Thoracic aorta (tissue), 2 donors: Measurements from ENCODE around the gene RIIAD1. TPM values are rescaled to one million over a fixed set of nuclear protein-coding genes. Genes with fewer than 3 reads are reported as not detected.
"Not testable (repeated sequence)": the region's sequence is repeated elsewhere in the genome, so short reads cannot be mapped to it uniquely, and the experiment has no call there.

Experiments
- ATAC-seq: fragments of 150-250 bp; one replicate; pipeline ENCODE4 v1.8.0; 2017; ENCODE audit warnings: low read depth; ENCODE audit not compliant: insufficient number of reproducible peaks, low FRiP score
- DNase-seq: peaks from one replicate; pipeline ENCODE4 v3.0.0-alpha.2; 2020; ENCODE audit warnings: low spot score
- H3K27ac ChIP-seq, 2 donors: fragments of 200-600 bp; sonication (generic); 1 replicate in 1 of 2; 2 replicates in 1 of 2; pipeline ENCODE4 v1.5.1; 2016; ENCODE audit warnings: mild to moderate bottlenecking in 2 of 2, moderate library complexity in 2 of 2
- H3K27me3 ChIP-seq: fragments of 200-600 bp; sonication (generic); replicated peaks from 2 replicates; pipeline ENCODE4 v1.6.0; 2016; ENCODE audit warnings: mild to moderate bottlenecking; ENCODE audit not compliant: insufficient read depth
- H3K36me3 ChIP-seq: fragments of 200-600 bp; sonication (generic); one replicate; pipeline ENCODE4 v1.5.1; 2016
- H3K4me1 ChIP-seq, 2 donors: fragments of 200-600 bp; sonication (generic); 1 replicate in 1 of 2; 2 replicates in 1 of 2; pipeline versions ENCODE4 v1.5.1 to v1.6.0; 2016; ENCODE audit warnings: low read depth in 2 of 2, mild to moderate bottlenecking in 1 of 2; ENCODE audit not compliant: control insufficient read depth in 1 of 2
- H3K4me3 ChIP-seq: fragments of 200-600 bp; sonication (generic); 2 replicates; pipeline ENCODE4 v1.5.1; 2016; ENCODE audit warnings: mild to moderate bottlenecking
- H3K9me3 ChIP-seq: fragments of 200-600 bp; sonication (generic); 2 replicates; pipeline ENCODE4 v1.5.1; 2016
- total RNA-seq, 2 donors: library from RNA; depleted of rRNA; stranded (reverse); fragments of >200 nt; gene quantifications; one replicate each; pipeline versions ENCODE4 v1.1.0 to v1.2.3, GENCODE V29; 2016
- TF ChIP-seq, protein P1 (sequence below): fragments of 200-600 bp; sonication (generic); IDR thresholded peaks from one replicate; pipeline ENCODE4 v1.5.1; 2019; ENCODE audit warnings: antibody characterized with exemption

The RIIAD1 gene
- total RNA-seq, 2 donors from 2014 or later, result not detected

DNA sequence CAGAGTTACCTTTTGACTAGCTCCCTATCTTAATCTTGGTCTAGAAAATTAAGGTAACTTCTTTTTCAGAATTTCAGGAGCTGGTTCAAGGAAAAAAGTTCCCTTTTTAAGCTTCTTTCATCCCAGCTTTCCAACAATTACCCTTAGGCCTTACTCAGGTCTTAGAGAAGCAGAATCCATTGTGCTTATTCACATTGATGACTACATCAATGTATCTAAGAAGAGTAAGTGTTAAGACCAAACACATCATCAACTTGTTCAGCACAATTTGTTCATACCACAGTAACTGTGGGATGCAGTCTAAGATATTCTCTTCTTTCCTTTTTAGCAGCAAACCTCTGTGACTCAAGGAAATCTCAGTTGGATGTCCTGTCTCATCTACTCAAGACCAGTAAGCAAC, 37.9 kb downstream of the RIIAD1 start:
- no peak for DNase-seq
- H3K4me1 ChIP-seq, result peaks cover 6 to 10% of the 10 kb centered on the region in 2 donors
- TF ChIP-seq, protein P1, sequence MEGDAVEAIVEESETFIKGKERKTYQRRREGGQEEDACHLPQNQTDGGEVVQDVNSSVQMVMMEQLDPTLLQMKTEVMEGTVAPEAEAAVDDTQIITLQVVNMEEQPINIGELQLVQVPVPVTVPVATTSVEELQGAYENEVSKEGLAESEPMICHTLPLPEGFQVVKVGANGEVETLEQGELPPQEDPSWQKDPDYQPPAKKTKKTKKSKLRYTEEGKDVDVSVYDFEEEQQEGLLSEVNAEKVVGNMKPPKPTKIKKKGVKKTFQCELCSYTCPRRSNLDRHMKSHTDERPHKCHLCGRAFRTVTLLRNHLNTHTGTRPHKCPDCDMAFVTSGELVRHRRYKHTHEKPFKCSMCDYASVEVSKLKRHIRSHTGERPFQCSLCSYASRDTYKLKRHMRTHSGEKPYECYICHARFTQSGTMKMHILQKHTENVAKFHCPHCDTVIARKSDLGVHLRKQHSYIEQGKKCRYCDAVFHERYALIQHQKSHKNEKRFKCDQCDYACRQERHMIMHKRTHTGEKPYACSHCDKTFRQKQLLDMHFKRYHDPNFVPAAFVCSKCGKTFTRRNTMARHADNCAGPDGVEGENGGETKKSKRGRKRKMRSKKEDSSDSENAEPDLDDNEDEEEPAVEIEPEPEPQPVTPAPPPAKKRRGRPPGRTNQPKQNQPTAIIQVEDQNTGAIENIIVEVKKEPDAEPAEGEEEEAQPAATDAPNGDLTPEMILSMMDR, result no peak
- no peak for ATAC-seq
- H3K9me3 ChIP-seq, result no peaks in the 10 kb centered on the region
- H3K4me3 ChIP-seq, result no peak overlapping the region
- peaks cover 11% of the 10 kb centered on the region for H3K36me3 ChIP-seq
- no peak overlapping the region for H3K27ac ChIP-seq
- H3K27me3 ChIP-seq, result no peaks in the 10 kb centered on the region

GRCh38 chr1:151760597-151761385, 39.5 kb downstream of the RIIAD1 start:
- DNase-seq, result no peak
- no peak overlapping the region for H3K4me3 ChIP-seq
- H3K27me3 ChIP-seq, result no peaks in the 10 kb centered on the region
- ATAC-seq, result no peak
- no peaks in the 10 kb centered on the region for H3K9me3 ChIP-seq
- H3K4me1 ChIP-seq, result peaks cover 8 to 13% of the 10 kb centered on the region in 2 donors
- H3K36me3 ChIP-seq, result peaks cover 11% of the 10 kb centered on the region
- TF ChIP-seq, protein P1, result no peak
- H3K27ac ChIP-seq, result no peak overlapping the region

- peak; percentile 38 for DNase-seq
Measured at GRCh38 chr1:151762941-151763921, 41.9 kb downstream of the RIIAD1 start, which contains the start of gene MRPL9. Gene MRPL9 (minus strand): TSS chr1:151763496. CDS start chr1:151763479, 17 bp downstream.

GRCh38 chr1:151763990-151764389, 42.7 kb downstream of the RIIAD1 start:
- Histone ChIP-seq H3K27me3 (no peaks in the 10 kb centered on the region), H3K4me1 (peaks cover 8 to 13% of the 10 kb centered on the region in 2 donors), H3K9me3 (no peaks in the 10 kb centered on the region), H3K36me3 (peaks cover 11% of the 10 kb centered on the region), H3K4me3 (peak overlapping the region; percentile 88), H3K27ac (peak overlapping the region; percentile 85 to 90)
- no peak for ATAC-seq
- TF ChIP-seq, protein P1, result no peak
- no peak for DNase-seq

More at GRCh38 chr1:151762941-151763921, 41.9 kb downstream of the RIIAD1 start, which contains the start of gene MRPL9:
- peak within 1 kb of the TSS; percentile 88 for H3K4me3 ChIP-seq
- no peaks in the 10 kb centered on the region for H3K9me3 ChIP-seq
- no peaks in the 10 kb centered on the region for H3K27me3 ChIP-seq
- peak; percentile 68 for ATAC-seq
- H3K4me1 ChIP-seq, result peaks cover 8 to 13% of the 10 kb centered on the region in 2 donors
- H3K27ac ChIP-seq, result peak within 1 kb of the TSS; percentile 85 to 90
- H3K36me3 ChIP-seq, result peaks cover 11% of the 10 kb centered on the region
- TF ChIP-seq, protein P1, result no peak

DNA sequence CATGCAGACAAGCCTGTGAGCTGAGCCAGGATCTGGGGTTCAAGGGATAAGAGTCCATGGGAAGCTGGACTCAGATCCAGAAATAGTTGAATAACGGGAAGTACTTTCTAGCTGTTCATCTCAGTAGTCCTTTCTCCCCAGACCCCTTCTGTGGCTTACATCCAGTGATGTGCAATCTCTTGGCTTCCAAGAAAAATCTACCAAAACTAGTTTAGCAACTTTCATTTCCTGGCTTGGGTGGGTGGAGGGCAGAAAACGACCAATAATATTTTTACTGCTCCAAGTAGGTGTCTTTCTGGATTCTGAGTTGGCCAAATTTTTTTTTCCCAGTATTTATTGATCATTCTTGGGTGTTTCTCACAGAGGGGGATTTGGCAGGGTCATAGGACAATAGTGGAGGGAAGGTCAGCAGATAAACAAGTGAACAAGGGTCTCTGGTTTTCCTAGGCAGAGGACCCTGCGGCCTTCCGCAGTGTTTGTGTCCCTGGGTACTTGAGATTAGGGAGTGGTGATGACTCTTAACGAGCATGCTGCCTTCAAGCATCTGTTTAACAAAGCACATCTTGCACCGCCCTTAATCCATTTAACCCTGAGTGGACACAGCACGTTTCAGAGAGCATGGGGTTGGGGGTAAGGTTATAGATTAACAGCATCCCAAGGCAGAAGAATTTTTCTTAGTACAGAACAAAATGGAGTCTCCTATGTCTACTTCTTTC, 47.2 kb downstream of the RIIAD1 start:
- H3K4me1 ChIP-seq, H3K4me3 ChIP-seq, DNase-seq, H3K27me3 ChIP-seq, H3K9me3 ChIP-seq, ATAC-seq, H3K27ac ChIP-seq, H3K36me3 ChIP-seq: not testable (repeated sequence)

DNA sequence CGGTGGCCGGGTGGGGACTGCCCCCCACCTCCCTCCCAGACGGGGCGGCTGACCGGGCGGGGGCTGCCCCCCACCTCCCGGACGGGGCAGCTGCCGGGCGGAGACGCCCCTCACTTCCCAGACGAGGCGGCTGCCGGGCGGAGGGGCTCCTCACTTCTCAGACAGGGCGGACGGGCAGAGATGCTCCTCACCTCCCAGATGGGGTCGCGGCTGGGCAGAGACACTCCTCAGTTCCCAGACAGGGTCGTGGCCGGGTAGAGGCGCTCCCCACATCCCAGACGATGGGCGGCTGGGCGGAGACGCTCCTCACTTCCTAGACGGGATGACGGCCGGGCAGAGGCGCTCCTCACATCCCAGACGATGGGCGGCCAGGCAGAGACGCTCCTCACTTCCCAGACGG, 47.9 kb downstream of the RIIAD1 start:
- not testable (repeated sequence) for DNase-seq, H3K4me3 ChIP-seq, ATAC-seq, H3K36me3 ChIP-seq, H3K27me3 ChIP-seq, H3K27ac ChIP-seq, H3K9me3 ChIP-seq, H3K4me1 ChIP-seq
